ENCODE data around the gene IFT20.

GRCh38 chr17:28298449-28298848, 36.8 kb downstream of the IFT20 start:
- TF ChIP-seq ARID2 (IDR thresholded peaks at IDR 0.05) = no peak
- TF ChIP-seq MTA3 (IDR thresholded peaks at IDR 0.05; ENCODE audit: borderline replicate concordance) = no peak
- TF ChIP-seq CTCF (IDR thresholded peaks at IDR 0.05 in 2 of 3, conservative IDR thresholded peaks at IDR 0.05 in 1 of 3; ENCODE audit: insufficient read depth in 2 of 3, low read depth in 1 of 3, low read length in 3 of 3) = no peak
- no peak for TF ChIP-seq ZNF347 (CRISPR knock-in tag; IDR thresholded peaks at IDR 0.05; ENCODE audit: low read depth)
- no peak for TF ChIP-seq KDM1A (IDR thresholded peaks at IDR 0.05)
- TF ChIP-seq NFYB (IDR thresholded peaks at IDR 0.05; ENCODE audit: extremely low read depth, insufficient read length) = no peak
- TF ChIP-seq CBFB (CRISPR knock-in tag; IDR thresholded peaks at IDR 0.05) = no peak
- no peak for TF ChIP-seq POLR2AphosphoS5 (IDR thresholded peaks at IDR 0.05; ENCODE audit: control insufficient read depth, insufficient read depth, low read depth, low read length)
- TF ChIP-seq JUND (IDR thresholded peaks at IDR 0.05; ENCODE audit: borderline replicate concordance, low read depth, low read length) = no peak
- no peak for TF ChIP-seq JUND (tag; IDR thresholded peaks at IDR 0.05; ENCODE audit: borderline replicate concordance, low read depth, low read length)

Measured in K562 (cell line).